GM12801 (cell line): ENCODE data around the gene SMAD7.

ENCODE experiments used
- TF ChIP-seq, protein P1 (sequence below): IDR thresholded peaks from one replicate; pipeline ENCODE4 v1.5.1; 2011; ENCODE audit warnings: control low read depth; ENCODE audit not compliant: insufficient read length; ENCODE audit errors: extremely low read depth

SMAD7 gene

DNA sequence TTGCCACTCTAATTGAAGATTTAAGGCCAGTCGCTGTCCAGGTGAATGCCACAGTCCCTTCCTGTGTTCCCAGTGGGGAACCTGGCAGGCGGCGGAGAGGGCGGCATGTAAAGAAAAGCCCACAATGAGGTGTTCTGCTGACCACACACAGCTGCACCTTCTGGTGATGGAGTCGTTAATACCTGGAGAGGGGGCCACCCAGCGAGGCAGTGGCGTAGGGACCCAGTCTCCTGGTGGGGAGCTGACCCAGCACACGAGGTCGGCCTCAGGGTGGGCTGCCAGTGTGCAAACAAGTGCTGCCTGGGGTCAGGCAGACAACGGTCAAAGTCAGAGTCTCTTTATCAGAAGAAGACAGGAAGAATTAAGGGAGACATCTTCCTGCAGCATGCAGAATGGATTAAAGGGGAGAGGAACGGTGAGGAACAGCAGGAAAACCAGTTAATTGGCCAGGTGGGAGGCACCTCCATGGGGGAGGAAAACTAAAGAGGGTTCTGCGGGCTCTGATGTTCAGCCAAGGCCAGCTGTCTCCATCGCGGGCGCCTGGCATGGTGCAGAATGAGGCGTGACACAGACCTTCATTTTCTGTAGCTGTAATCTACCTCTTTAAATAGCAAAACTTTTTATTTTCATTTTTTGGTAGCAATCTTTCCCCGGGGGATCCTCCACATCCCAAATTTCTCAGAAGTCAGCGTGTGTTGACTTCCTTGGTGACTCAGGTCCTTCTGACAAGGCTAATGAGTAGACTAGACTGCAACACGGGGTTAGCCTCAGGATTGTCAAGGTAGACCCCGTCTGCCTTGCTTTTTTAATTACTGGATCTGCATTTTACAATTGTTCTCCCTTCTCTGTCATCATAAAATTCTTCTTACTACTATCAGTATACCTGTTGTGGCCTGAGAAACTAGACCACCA, 78.3 kb downstream of the SMAD7 start:
- TF ChIP-seq, protein P1, sequence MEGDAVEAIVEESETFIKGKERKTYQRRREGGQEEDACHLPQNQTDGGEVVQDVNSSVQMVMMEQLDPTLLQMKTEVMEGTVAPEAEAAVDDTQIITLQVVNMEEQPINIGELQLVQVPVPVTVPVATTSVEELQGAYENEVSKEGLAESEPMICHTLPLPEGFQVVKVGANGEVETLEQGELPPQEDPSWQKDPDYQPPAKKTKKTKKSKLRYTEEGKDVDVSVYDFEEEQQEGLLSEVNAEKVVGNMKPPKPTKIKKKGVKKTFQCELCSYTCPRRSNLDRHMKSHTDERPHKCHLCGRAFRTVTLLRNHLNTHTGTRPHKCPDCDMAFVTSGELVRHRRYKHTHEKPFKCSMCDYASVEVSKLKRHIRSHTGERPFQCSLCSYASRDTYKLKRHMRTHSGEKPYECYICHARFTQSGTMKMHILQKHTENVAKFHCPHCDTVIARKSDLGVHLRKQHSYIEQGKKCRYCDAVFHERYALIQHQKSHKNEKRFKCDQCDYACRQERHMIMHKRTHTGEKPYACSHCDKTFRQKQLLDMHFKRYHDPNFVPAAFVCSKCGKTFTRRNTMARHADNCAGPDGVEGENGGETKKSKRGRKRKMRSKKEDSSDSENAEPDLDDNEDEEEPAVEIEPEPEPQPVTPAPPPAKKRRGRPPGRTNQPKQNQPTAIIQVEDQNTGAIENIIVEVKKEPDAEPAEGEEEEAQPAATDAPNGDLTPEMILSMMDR: no peak

DNA sequence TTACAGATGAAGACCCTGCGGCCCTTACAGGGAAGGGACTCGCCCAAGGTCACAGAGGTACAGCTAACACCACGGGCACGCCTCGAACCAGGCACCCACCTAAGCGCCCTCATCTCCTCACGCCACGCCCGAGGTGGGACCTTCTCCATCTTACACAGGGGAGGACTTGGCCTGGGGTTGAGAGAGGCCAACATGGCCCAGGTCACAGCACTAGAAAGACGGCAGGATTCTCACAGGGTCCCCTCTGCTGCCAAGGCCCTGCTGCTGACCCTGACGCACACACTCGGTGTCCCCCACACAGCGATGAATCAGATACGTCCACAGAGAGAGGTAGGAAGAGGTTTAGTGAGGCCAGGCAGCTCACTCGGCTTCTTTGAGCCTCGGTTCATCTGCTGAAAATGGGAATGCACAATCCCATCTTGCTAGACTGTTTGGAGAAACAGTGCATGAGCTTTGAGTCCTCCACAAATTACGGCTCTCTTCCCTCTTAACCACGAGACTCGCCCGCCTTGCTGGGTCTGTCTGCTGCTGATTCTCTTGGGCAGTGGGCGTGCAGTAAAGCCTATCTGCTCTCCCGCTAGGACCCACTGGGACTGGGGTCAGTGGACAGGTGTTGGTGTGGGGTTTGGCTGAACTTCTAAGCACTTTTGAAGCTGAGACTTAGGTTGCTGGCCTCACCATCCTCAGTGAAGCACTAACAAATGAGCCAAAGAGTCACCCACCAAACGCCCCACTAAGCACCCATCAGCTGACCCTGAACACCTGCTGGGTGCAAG, 79.2 kb downstream of the SMAD7 start:
- TF ChIP-seq, protein P1: no peak
